ENCODE data around the gene FLYWCH1. TPM values are rescaled to one million over a fixed set of nuclear protein-coding genes. Genes with fewer than 3 reads are reported as not detected.
"Not testable (repeated sequence)": the region's sequence is repeated elsewhere in the genome, so short reads cannot be mapped to it uniquely, and the experiment has no call there.

The FLYWCH1 gene
- total and polyA plus RNA-seq, 4 donors = 3.9 to 12.2 (median 7.8) TPM

DNA sequence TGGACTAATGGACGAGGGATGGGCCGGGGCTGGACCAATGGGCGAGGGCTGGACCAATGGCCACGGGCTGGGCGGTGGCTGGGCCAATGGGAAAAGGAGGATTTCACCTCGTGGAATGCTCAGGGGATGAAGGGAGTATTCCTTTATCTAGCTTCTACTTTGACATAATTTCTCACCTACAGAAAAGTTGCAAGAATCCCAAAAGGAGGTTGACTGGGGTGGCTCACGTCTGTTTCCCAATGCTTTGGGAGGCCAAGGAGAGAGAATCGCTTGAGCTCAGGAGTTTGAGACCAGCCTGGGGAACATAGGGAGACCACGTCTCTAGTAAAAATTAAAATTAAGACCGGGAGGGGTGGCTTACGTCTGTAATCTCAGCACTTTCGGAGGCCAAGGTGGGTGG is 5.7 kb upstream of the FLYWCH1 start:
- peak; percentile 24 for TF ChIP-seq SP1 (IDR thresholded peaks at IDR 0.05)
- no peak for TF ChIP-seq EGR1 (IDR thresholded peaks at IDR 0.05; ENCODE audit: low read depth in 2 of 2)
- TF ChIP-seq YY1 (IDR thresholded peaks at IDR 0.05) = no peak
- 30% methylated on average over 12 of the region's 12 CpGs for WGBS
- H3K9ac ChIP-seq (ENCODE audit: low read depth in 1 of 2, low read length in 2 of 2) = no peak overlapping the region

DNA sequence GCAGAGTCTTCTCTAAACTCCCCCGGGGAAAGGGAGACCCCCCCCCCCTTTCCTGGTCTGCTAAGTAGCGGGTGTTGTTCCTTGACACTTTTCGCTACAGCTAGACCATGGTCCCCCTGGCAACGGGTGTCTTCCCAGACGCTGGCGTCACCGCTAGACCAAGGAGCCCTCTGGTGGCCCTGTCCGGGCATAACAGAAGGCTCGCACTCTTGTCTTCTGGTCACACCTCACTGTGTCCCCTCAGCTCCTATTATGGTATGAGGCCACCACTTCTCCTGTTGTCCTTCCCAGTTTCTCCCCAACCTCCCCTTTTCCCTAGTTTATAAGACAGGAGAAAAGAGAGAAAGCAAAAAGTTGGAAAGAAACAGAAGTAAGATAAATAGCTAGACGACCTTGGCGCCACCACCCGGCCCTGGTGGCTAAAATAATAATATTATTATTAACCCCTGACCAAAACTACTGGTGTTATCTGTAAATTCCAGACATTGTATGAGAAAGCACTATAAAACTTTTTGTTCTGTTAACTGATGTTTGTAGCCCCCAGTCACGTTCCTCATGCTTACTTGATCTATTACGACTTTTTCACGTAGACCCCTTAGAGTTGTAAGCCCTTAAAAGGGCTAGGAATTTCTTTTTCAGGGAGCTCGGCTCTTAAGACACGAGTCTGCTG is 4.5 kb upstream of the FLYWCH1 start:
- DNase-seq (ENCODE audit: low spot score); H3K9ac ChIP-seq (ENCODE audit: low read depth in 1 of 2, low read length in 2 of 2); H3K9me3 ChIP-seq (ENCODE audit: control insufficient read depth in 4 of 4, low read length in 3 of 4); H3K27me3 ChIP-seq (ENCODE audit: control insufficient read depth in 4 of 4, insufficient read depth in 4 of 4, low read length in 3 of 4); H3K4me3 ChIP-seq (ENCODE audit: low read depth in 1 of 3, low read length in 3 of 3); H3K27ac ChIP-seq (ENCODE audit: low read depth in 1 of 2, low read length in 2 of 2); H3K36me3 ChIP-seq (ENCODE audit: control insufficient read depth in 4 of 4, insufficient read depth in 3 of 4, low read depth in 1 of 4, low read length in 3 of 4): not testable (repeated sequence)
- H3K4me1 ChIP-seq (ENCODE audit: control insufficient read depth in 4 of 4, insufficient read depth in 4 of 4, low read length in 3 of 4) = peaks cover 0 to 22% (median 11%) of the 10 kb centered on the region in 4 donors
- 25% methylated on average over 17 of the region's 17 CpGs for whole genome bisulfite sequencing
- TF ChIP-seq RAD21 (IDR thresholded peaks at IDR 0.05) = peak in 1 of 2 donors; percentile 48
- TF ChIP-seq, protein P1, sequence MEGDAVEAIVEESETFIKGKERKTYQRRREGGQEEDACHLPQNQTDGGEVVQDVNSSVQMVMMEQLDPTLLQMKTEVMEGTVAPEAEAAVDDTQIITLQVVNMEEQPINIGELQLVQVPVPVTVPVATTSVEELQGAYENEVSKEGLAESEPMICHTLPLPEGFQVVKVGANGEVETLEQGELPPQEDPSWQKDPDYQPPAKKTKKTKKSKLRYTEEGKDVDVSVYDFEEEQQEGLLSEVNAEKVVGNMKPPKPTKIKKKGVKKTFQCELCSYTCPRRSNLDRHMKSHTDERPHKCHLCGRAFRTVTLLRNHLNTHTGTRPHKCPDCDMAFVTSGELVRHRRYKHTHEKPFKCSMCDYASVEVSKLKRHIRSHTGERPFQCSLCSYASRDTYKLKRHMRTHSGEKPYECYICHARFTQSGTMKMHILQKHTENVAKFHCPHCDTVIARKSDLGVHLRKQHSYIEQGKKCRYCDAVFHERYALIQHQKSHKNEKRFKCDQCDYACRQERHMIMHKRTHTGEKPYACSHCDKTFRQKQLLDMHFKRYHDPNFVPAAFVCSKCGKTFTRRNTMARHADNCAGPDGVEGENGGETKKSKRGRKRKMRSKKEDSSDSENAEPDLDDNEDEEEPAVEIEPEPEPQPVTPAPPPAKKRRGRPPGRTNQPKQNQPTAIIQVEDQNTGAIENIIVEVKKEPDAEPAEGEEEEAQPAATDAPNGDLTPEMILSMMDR (IDR thresholded peaks at IDR 0.05; ENCODE audit: low read depth, low read length, missing input control) = peak; percentile 32

More for the DNA sequence above, 5.7 kb upstream of the FLYWCH1 start:
- H3K36me3 ChIP-seq (ENCODE audit: control insufficient read depth in 4 of 4, insufficient read depth in 3 of 4, low read depth in 1 of 4, low read length in 3 of 4) = no peaks in the 10 kb centered on the region
- no peaks in the 10 kb centered on the region for H3K9me3 ChIP-seq (ENCODE audit: control insufficient read depth in 4 of 4, low read length in 3 of 4)
- no peak overlapping the region for H3K4me3 ChIP-seq (ENCODE audit: low read depth in 1 of 3, low read length in 3 of 3)
- no peak for DNase-seq (ENCODE audit: low spot score)
- no peaks in the 10 kb centered on the region for H3K27me3 ChIP-seq (ENCODE audit: control insufficient read depth in 4 of 4, insufficient read depth in 4 of 4, low read length in 3 of 4)
- H3K4me1 ChIP-seq (ENCODE audit: control insufficient read depth in 4 of 4, insufficient read depth in 4 of 4, low read length in 3 of 4) = peaks cover 0 to 17% (median 7%) of the 10 kb centered on the region in 4 donors
- no peak overlapping the region for H3K27ac ChIP-seq (ENCODE audit: low read depth in 1 of 2, low read length in 2 of 2)

DNA sequence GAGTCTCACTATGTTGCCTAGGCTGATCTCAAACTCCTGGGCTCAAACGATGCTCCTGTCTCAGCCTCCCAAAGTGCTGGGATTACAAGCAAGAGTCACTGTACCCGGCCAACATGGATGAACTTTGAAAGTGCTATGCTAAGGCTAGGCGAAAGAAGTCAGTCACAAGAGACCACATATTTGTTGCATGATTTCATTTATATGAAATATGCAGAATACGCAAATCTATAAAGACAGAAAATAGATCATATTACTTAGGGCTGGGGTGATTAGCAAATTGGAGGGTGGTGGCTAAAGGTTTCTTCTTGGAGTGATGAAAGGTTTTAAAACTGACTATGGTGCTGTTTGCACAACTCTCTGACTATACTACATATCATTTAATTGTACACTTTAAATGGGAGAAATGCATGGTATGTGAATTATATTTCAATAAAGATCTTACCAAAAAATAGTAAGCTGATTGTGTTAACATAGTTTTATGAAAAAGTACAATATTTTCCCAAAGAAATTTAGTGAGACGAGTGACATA is 1.2 kb upstream of the FLYWCH1 start:
- no peaks in the 10 kb centered on the region for H3K27me3 ChIP-seq (ENCODE audit: control insufficient read depth in 4 of 4, insufficient read depth in 4 of 4, low read length in 3 of 4)
- H3K4me3 ChIP-seq (ENCODE audit: low read depth in 1 of 3, low read length in 3 of 3) = no peak overlapping the region
- no peak overlapping the region for H3K9ac ChIP-seq (ENCODE audit: low read depth in 1 of 2, low read length in 2 of 2)
- no peak overlapping the region for H3K27ac ChIP-seq (ENCODE audit: low read depth in 1 of 2, low read length in 2 of 2)
- WGBS = 64% methylated on average over 5 of the region's 5 CpGs
- H3K4me1 ChIP-seq (ENCODE audit: control insufficient read depth in 4 of 4, insufficient read depth in 4 of 4, low read length in 3 of 4) = peaks cover 0 to 18% (median 14%) of the 10 kb centered on the region in 4 donors
- no peak for DNase-seq (ENCODE audit: low spot score)
- TF ChIP-seq RXRA (IDR thresholded peaks at IDR 0.05) (no peak), YY1 (IDR thresholded peaks at IDR 0.05) (no peak), HNF4G (IDR thresholded peaks at IDR 0.05) (no peak), HNF4A (conservative IDR thresholded peaks at IDR 0.05) (no peak)
- TF ChIP-seq, protein P2, sequence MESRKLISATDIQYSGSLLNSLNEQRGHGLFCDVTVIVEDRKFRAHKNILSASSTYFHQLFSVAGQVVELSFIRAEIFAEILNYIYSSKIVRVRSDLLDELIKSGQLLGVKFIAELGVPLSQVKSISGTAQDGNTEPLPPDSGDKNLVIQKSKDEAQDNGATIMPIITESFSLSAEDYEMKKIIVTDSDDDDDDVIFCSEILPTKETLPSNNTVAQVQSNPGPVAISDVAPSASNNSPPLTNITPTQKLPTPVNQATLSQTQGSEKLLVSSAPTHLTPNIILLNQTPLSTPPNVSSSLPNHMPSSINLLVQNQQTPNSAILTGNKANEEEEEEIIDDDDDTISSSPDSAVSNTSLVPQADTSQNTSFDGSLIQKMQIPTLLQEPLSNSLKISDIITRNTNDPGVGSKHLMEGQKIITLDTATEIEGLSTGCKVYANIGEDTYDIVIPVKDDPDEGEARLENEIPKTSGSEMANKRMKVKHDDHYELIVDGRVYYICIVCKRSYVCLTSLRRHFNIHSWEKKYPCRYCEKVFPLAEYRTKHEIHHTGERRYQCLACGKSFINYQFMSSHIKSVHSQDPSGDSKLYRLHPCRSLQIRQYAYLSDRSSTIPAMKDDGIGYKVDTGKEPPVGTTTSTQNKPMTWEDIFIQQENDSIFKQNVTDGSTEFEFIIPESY (IDR thresholded peaks at IDR 0.05) = no peak
- TF ChIP-seq, protein P3, sequence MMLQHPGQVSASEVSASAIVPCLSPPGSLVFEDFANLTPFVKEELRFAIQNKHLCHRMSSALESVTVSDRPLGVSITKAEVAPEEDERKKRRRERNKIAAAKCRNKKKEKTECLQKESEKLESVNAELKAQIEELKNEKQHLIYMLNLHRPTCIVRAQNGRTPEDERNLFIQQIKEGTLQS (IDR thresholded peaks at IDR 0.05) = no peak
- TF ChIP-seq, protein P1 (IDR thresholded peaks at IDR 0.05; ENCODE audit: low read depth, low read length, missing input control) = no peak
- TF ChIP-seq, protein P4, sequence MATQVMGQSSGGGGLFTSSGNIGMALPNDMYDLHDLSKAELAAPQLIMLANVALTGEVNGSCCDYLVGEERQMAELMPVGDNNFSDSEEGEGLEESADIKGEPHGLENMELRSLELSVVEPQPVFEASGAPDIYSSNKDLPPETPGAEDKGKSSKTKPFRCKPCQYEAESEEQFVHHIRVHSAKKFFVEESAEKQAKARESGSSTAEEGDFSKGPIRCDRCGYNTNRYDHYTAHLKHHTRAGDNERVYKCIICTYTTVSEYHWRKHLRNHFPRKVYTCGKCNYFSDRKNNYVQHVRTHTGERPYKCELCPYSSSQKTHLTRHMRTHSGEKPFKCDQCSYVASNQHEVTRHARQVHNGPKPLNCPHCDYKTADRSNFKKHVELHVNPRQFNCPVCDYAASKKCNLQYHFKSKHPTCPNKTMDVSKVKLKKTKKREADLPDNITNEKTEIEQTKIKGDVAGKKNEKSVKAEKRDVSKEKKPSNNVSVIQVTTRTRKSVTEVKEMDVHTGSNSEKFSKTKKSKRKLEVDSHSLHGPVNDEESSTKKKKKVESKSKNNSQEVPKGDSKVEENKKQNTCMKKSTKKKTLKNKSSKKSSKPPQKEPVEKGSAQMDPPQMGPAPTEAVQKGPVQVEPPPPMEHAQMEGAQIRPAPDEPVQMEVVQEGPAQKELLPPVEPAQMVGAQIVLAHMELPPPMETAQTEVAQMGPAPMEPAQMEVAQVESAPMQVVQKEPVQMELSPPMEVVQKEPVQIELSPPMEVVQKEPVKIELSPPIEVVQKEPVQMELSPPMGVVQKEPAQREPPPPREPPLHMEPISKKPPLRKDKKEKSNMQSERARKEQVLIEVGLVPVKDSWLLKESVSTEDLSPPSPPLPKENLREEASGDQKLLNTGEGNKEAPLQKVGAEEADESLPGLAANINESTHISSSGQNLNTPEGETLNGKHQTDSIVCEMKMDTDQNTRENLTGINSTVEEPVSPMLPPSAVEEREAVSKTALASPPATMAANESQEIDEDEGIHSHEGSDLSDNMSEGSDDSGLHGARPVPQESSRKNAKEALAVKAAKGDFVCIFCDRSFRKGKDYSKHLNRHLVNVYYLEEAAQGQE (IDR thresholded peaks at IDR 0.05) = no peak
- H3K36me3 ChIP-seq (ENCODE audit: control insufficient read depth in 4 of 4, insufficient read depth in 3 of 4, low read depth in 1 of 4, low read length in 3 of 4) = peaks cover 0 to 5% (median 0%) of the 10 kb centered on the region in 4 donors
- H3K9me3 ChIP-seq (ENCODE audit: control insufficient read depth in 4 of 4, low read length in 3 of 4) = no peaks in the 10 kb centered on the region

All from liver (tissue), 9 donors.